ENCODE results near the gene DPYD.

DNA sequence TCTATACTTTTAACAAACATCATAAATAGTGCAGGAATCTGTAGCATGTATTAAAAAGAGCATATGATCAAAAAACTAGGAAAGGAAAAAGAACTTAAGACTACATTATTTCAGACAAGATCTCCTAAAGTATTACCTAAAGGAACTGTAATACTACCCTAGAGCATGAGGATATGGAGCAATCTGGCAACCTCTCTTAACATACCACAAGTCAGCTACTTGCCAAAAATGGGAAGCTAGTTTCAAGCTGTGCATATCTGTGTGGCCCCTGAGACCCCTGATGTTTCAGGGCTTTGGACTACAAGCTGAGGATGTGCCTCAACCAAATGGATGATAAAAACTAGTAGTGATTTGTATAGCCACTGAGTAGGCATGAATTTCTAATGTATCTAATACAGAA lies 673.6 kb downstream of the DPYD start:
- TF ChIP-seq, protein P1, sequence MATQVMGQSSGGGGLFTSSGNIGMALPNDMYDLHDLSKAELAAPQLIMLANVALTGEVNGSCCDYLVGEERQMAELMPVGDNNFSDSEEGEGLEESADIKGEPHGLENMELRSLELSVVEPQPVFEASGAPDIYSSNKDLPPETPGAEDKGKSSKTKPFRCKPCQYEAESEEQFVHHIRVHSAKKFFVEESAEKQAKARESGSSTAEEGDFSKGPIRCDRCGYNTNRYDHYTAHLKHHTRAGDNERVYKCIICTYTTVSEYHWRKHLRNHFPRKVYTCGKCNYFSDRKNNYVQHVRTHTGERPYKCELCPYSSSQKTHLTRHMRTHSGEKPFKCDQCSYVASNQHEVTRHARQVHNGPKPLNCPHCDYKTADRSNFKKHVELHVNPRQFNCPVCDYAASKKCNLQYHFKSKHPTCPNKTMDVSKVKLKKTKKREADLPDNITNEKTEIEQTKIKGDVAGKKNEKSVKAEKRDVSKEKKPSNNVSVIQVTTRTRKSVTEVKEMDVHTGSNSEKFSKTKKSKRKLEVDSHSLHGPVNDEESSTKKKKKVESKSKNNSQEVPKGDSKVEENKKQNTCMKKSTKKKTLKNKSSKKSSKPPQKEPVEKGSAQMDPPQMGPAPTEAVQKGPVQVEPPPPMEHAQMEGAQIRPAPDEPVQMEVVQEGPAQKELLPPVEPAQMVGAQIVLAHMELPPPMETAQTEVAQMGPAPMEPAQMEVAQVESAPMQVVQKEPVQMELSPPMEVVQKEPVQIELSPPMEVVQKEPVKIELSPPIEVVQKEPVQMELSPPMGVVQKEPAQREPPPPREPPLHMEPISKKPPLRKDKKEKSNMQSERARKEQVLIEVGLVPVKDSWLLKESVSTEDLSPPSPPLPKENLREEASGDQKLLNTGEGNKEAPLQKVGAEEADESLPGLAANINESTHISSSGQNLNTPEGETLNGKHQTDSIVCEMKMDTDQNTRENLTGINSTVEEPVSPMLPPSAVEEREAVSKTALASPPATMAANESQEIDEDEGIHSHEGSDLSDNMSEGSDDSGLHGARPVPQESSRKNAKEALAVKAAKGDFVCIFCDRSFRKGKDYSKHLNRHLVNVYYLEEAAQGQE (IDR thresholded peaks at IDR 0.05; ENCODE audit: low read depth, low read length) = no peak
- TF ChIP-seq, protein P2, sequence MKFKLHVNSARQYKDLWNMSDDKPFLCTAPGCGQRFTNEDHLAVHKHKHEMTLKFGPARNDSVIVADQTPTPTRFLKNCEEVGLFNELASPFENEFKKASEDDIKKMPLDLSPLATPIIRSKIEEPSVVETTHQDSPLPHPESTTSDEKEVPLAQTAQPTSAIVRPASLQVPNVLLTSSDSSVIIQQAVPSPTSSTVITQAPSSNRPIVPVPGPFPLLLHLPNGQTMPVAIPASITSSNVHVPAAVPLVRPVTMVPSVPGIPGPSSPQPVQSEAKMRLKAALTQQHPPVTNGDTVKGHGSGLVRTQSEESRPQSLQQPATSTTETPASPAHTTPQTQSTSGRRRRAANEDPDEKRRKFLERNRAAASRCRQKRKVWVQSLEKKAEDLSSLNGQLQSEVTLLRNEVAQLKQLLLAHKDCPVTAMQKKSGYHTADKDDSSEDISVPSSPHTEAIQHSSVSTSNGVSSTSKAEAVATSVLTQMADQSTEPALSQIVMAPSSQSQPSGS (IDR thresholded peaks at IDR 0.05; ENCODE audit: low read length) = no peak
- TF ChIP-seq, protein P3, sequence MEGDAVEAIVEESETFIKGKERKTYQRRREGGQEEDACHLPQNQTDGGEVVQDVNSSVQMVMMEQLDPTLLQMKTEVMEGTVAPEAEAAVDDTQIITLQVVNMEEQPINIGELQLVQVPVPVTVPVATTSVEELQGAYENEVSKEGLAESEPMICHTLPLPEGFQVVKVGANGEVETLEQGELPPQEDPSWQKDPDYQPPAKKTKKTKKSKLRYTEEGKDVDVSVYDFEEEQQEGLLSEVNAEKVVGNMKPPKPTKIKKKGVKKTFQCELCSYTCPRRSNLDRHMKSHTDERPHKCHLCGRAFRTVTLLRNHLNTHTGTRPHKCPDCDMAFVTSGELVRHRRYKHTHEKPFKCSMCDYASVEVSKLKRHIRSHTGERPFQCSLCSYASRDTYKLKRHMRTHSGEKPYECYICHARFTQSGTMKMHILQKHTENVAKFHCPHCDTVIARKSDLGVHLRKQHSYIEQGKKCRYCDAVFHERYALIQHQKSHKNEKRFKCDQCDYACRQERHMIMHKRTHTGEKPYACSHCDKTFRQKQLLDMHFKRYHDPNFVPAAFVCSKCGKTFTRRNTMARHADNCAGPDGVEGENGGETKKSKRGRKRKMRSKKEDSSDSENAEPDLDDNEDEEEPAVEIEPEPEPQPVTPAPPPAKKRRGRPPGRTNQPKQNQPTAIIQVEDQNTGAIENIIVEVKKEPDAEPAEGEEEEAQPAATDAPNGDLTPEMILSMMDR (IDR thresholded peaks at IDR 0.05 in 2 of 3, conservative IDR thresholded peaks at IDR 0.05 in 1 of 3; ENCODE audit: control insufficient read depth in 2 of 3, extremely low read depth in 1 of 3, insufficient read depth in 1 of 3, low read depth in 3 of 3, low read length in 3 of 3) = no peak
- TF ChIP-seq SUPT20H (IDR thresholded peaks at IDR 0.05; ENCODE audit: borderline replicate concordance, control insufficient read depth, low read depth, low read length) (no peak), PAX8 (IDR thresholded peaks at IDR 0.05) (no peak), ZNF274 (IDR thresholded peaks at IDR 0.05; ENCODE audit: insufficient read depth, insufficient read length) (no peak), BACH1 (IDR thresholded peaks at IDR 0.05; ENCODE audit: borderline replicate concordance) (no peak), TAF1 (IDR thresholded peaks at IDR 0.05; ENCODE audit: borderline replicate concordance, low read depth, low read length) (no peak), MYC (IDR thresholded peaks at IDR 0.05; ENCODE audit: insufficient read depth, insufficient read length, insufficient replicate concordance, low read length, severe bottlenecking) (no peak), SPI1 (IDR thresholded peaks at IDR 0.05; ENCODE audit: borderline replicate concordance, insufficient read depth, low read depth, low read length) (no peak), POLR2A (IDR thresholded peaks at IDR 0.05; ENCODE audit: low read depth, low read length) (no peak)

Data from GM12878 (cell line).